Measurements from ENCODE around the gene FAM72B.
"Not testable (repeated sequence)": the region's sequence is repeated elsewhere in the genome, so short reads cannot be mapped to it uniquely, and the experiment has no call there.

DNA sequence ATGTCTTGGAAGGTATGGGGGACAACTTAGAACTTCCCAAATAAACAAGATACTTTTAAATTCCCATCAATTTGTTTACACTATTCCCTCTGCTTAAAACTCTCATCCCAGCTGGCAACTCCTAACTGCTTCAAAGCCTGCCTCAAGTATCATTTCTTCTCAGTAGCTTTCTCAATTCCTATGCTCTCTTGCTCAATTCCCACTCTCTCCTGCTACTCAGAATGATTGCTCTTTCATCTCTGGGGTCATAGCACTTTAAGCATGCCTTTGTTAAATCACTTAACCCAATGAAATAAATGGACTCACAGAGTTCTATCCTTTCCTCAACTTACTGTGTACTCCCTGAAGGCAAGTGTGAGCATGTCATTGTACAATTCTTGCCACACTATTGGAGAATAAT lies 18.8 kb downstream of the FAM72B start:
- TF ChIP-seq, protein P1, sequence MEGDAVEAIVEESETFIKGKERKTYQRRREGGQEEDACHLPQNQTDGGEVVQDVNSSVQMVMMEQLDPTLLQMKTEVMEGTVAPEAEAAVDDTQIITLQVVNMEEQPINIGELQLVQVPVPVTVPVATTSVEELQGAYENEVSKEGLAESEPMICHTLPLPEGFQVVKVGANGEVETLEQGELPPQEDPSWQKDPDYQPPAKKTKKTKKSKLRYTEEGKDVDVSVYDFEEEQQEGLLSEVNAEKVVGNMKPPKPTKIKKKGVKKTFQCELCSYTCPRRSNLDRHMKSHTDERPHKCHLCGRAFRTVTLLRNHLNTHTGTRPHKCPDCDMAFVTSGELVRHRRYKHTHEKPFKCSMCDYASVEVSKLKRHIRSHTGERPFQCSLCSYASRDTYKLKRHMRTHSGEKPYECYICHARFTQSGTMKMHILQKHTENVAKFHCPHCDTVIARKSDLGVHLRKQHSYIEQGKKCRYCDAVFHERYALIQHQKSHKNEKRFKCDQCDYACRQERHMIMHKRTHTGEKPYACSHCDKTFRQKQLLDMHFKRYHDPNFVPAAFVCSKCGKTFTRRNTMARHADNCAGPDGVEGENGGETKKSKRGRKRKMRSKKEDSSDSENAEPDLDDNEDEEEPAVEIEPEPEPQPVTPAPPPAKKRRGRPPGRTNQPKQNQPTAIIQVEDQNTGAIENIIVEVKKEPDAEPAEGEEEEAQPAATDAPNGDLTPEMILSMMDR (IDR thresholded peaks at IDR 0.05; ENCODE audit: poor library complexity) = not testable (repeated sequence)
- TF ChIP-seq EZH2phosphoT487 (IDR thresholded peaks at IDR 0.05; ENCODE audit: low read depth, severe bottlenecking, unreplicated experiment) = not testable (repeated sequence)

Measured in hepatocyte (in vitro differentiated cells).